H4 (cell line): Measurements from ENCODE around the gene TYW1. TPM values are rescaled to one million over a fixed set of nuclear protein-coding genes. Genes with fewer than 3 reads are reported as not detected.
A peak's percentile ranks its signal among the peaks of the same experiment; 100 is the strongest.
"Not testable (repeated sequence)": the region's sequence is repeated elsewhere in the genome, so short reads cannot be mapped to it uniquely, and the experiment has no call there.

ENCODE experiments used
- DNase-seq: peaks from one replicate; pipeline ENCODE4 v3.0.0-alpha.2; 2015; ENCODE audit warnings: low spot score
- total RNA-seq: library from RNA; depleted of rRNA; stranded (reverse); fragments of >200 nt; shearing (Covaris generic); gene quantifications from 2 replicates; pipeline ENCODE4 v1.2.3, GENCODE V29; 2014

TYW1 gene
- total RNA-seq, 1 experiment from 2014 or later = 35.9 TPM

- DNase-seq = not testable (repeated sequence)
These were observed 194.5 kb downstream of the TYW1 start for GRCh38 chr7:67191002-67191720.

GRCh38 chr7:67192123-67192702 lies 195.6 kb downstream of the TYW1 start:
- not testable (repeated sequence) for DNase-seq

DNA sequence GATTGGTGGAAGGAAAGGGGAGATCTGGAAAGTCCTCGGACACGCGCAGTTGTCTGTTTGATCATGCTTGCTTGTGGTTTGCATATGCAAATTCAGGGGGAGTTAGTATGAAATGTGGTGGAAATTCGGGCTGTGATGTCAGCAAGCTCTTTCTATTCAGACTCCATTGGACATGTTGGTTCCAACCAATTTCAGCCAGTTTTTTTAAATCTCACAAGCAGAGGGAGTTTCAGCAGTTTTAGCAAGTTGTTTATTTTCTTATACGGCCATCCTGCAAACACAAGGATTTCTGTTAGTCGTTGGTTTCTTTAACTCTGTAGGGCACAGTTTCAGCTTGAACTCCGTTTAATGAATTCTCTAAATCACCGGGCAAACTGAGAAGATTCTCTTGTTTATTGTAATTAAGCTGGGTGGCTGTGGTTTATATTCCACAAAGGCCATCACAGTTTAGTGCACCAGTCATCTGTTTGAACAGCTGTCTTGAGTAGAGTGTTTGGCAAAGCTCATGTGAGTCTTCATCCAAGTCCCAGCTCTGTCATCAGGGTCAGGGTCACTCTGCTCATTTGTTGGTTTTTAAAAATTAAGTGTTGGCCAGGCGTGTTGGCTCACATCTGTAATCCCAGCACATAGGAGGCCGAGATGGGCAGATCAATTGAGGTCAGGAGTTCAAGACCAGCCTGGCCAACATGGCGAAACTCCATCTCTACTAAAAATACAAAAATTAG lies 196.4 kb downstream of the TYW1 start:
- DNase-seq = peak; percentile 70

DNA sequence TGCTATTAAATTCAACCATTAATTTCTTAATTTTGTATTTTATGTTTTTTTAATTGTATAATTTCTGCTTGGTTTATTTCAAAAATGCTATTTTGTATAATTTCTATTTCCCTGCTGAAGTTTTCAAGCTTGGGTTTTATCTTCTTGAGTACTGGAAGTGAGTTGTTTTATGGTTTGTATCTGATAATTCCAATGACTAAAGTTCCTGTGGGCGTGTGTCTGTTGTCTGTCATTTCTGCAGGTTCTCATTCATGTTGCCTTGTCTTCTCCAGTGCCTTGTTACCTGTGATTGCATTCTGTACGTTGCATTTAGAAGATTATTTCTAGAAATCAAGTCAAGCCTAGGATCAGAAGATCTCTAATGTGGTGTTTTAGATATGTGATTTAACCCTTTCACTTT lies 199.5 kb downstream of the TYW1 start:
- not testable (repeated sequence) for DNase-seq

DNA sequence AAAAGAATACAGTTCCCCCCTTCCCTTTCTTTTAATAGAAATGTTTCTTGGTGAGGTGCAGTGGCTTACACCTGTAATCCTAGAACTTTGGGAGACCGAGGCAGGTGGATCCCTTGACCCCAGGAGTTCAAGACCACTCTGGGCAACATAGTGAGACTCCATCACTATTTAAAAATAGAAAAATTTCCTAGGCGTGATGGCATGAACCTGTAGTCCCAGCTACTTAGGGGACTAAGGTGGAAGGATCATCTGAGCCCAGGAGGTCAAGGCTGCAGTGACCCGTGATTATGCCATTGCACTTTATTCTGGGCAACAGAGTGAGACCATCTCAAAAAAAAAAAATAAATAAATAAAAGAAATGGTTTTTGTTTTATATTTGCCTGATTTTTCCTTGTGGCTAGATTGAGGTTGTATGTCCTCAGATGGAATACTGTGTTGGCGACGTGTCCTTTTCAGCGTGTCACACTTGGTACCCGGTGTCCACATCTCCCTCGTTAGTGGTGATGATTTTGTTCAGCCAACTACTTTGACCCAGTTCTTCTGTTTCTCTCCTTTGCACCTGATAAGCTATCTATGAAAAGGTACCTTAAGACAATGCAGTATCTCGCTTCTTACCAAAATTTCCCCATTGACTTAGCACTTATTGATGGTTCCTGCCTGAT lies 202.4 kb downstream of the TYW1 start:
- DNase-seq = not testable (repeated sequence)

DNA sequence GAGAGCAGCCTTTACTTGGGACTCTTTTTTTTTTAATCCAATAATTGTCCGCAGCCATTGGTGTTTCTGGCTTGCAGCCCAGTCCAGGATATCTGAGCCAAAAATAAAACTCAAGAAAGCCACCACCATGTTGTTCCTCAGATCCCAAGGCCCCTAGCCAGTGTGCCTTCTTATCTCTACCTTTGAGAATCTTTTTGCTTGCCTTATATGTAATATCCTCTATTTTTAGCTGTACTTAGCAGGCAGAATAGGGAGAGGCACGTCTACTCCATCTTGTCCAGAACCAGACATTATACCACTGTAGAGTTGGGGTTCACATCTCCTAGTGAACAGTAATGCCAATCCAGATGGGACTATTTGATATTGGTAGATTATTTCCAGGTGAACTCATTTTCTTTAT lies 209.1 kb downstream of the TYW1 start:
- DNase-seq = not testable (repeated sequence)

DNA sequence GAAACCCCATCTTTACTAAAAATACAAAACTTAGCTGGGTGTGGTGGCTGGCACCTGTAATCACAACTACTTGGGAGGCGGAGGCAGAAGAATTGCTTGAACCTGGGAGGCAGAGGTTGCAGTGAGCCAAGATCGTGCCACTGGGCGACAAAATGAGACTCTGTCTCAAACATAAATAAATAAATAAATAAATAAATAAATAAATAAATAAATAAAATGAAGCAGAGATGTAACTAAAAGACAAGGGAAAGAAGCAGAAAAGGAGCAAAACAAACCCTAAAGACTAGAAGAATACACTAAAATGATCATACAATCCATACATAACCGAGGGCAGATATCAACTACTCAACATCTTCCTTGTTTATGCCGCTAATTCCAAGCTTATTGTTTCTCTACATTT lies 209.8 kb downstream of the TYW1 start:
- no peak for DNase-seq

DNA sequence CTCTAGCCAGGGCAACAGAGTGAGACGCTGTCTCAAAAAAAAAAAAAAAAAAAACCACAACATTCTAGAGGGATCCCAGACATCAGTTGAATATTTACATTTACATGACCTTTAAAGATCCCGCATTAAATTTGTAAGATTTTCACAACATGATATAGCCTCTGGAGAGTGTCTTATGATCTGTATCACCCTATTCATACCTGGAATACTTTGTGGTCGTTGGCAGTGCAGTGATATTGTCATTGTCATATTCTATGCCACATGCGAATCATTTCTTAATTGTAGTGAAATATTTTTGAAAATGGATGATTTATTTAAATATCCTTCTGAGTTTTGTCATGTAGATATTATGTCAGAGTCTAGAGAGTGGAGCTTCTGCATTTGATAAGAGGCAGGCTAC lies 212.0 kb downstream of the TYW1 start:
- not testable (repeated sequence) for DNase-seq

DNA sequence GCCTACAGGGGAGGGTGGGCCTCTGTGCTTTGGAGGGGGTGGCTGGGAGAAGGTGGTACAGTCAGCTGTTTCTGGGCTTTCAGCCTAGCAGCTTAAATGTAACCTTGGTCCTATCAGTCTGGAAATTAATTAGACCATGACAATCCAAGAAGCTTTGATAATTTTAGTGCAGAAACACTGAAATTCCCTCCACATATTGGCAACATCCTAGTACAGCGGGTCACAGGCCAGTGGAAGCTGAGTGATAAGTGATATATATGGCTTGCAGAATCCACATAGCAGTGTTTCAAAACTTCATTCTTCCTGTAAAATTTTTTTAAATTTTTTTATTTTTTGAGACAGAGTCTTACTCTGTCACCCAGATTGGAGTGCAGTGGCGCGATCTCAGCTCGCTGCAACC lies 212.6 kb downstream of the TYW1 start:
- no peak for DNase-seq

DNA sequence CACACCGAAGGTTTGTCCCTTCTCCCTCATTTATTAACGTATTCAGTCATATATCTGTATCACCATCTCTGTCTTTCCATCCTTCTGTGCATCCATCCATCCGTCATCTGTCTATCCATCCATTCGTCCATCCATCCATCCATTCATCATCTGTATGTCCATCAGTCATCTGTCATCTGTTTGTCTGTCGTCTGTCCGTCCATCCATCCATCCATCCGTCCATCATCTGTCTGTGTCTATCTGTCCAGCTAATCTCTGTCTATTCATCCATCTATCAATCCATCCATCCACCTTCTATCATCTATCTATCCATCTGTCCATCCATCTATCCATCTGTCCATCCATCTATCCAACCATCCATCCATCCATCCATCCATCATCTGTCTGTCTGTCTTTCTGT lies 213.9 kb downstream of the TYW1 start:
- no peak for DNase-seq

DNA sequence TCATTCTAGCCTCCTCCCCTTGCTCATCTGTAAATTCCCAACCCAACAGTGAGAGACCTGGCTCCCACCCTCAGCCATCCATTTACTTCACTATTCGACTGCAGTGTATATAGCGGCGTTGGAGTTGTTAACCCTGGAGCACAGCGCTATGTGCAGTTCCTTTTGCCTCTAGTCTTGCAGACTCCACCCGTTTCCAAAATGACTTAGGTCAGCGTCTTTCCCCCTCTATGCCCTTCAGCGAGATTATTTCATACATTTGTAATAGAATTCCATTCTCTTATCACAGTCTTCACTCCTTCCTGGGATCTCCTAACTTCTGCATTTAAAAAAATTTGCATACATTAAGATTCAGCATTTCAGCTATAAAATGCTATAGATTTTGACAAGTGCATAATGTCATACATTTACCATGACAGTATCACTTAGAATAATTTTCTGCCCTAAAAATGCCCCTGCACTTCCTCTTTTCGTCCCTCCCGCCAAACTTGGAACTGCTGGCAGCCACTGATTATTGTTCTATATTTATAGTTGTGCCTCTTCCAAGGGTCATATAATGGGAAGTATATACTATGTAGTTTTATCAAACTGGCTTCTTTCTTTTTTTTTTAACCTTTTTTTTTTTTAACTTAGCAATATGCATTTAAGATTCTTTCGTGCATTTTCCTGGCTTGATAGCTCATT lies 215.2 kb downstream of the TYW1 start:
- DNase-seq = not testable (repeated sequence)

GRCh38 chr7:67213038-67213437 lies 216.4 kb downstream of the TYW1 start:
- not testable (repeated sequence) for DNase-seq

DNA sequence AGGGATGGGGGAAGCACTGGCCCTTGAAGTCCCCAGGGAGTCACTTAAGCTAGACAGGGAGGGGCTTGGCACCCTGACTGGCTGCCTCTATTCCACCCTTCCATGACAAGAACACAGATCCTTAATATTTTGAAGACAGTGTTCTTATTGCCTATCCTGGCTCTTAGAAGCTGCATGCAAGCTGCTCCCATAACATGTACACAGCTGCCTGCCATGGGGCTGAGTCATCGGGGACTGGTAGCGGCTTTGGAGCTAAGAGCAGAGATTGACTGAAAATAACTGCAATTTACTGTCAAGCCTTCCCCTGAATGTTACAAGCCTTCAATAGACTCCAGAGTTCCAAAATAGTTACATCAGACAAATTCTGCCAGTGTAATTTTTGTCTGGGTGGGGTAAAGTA lies 226.9 kb downstream of the TYW1 start:
- DNase-seq = peak; percentile 45

- peak; percentile 49 for DNase-seq
These were observed 229.8 kb downstream of the TYW1 start for GRCh38 chr7:67226340-67226907.

DNA sequence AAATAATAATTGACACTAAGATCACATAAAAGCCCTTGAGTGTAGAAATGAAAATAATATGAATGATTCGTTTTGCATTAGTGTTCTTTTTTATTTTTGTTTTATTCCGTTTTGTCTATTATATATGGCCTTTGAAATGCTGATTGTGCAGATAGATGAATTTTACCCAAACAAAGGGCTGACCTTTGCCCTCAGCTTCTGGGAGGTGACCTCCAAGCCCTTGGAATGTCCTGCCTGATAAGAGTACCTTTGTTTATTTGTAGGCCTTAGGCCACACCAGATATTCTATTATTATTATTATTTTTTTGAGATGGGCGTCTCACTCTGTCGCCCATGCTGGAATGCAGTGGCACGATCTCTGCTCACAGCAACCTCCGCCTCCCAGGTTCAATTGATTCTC lies 230.3 kb downstream of the TYW1 start:
- DNase-seq = not testable (repeated sequence)

DNA sequence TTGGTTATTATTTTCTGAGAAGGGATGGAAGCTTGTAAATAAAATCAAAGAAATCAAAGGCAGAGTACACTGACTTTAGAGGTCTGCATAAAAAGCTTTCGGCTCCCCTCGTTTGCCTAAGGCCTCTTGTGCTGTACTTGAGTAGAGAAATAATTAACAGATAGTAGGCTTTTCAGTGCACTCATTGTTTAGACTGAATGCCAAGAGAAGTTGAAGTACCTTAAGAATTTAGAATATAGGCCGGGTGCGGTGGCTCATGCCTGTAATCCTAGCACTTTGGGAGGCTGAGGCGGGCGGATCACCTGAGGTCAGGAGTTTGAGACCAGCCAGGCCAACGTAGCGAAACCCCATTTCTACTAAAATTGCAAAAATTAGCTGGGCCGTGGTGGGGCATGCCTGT lies 232.4 kb downstream of the TYW1 start:
- DNase-seq = not testable (repeated sequence)

DNA sequence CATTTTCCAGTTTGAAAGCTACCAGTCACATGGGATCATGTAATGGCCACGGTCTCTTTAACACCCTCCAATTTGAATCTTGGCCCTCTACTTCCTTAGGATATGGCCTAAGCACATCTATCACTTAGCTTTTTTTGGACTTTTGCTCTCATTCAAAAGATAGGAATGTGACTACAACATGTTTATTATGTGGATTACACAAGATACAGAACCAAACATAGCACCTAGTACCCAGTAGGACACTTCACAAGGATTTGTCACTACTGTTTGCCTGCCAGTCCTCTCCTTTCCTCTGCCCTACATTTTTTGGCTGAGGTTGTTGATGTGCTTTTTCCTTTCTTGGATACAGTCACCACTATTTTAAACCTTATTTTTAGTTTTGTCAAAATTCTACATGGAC lies 233.4 kb downstream of the TYW1 start:
- not testable (repeated sequence) for DNase-seq

DNA sequence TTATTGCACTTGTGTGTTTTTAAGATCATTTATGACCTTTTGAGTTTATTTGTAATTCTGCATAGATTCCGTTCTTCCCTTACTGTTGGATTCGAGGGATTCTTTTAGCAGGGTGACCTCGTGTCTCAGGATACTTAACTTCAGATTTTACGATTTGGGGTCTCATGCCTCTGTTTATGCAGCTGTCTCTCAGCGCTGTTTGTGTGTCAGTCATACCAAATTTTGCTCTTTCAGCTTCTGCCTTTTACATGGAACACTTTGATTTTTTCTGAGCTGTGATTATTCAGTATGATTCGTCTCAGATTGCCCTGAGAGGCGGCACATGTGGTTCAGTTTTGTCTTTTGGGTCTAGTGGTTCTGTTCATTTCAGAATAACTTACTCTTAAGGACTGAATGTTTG lies 236.9 kb downstream of the TYW1 start:
- DNase-seq = not testable (repeated sequence)

DNA sequence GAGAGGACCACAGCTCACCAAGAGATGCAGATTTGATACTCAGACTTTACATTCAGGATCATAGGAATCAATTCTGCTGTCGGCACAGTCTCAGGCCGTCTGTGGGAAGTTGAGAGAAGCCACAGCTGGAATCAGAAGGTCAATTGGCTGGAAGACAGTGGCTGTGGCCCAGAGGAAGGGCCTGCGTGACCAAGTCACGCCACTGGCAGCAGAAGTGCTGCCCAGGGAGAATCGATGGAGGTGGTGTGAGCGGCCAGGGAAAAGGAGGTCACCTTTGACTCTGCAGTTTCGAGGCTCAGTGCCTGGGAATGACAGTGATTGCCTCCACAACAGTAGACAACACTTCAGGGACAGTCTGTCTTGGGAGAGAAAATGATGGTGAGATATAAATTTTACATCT lies 239.6 kb downstream of the TYW1 start:
- not testable (repeated sequence) for DNase-seq

- DNase-seq = not testable (repeated sequence)
These were observed 246.2 kb downstream of the TYW1 start for GRCh38 chr7:67242871-67243270.

- DNase-seq = not testable (repeated sequence)
These were observed 251.7 kb downstream of the TYW1 start for GRCh38 chr7:67248364-67248763.
